ENCODE data around the gene PIH1D1.
"Not testable (repeated sequence)": the region's sequence is repeated elsewhere in the genome, so short reads cannot be mapped to it uniquely, and the experiment has no call there.

- not testable (repeated sequence) for TF ChIP-seq CTCF (conservative IDR thresholded peaks at IDR 0.05; ENCODE audit: low read length); EZH2phosphoT487 (IDR thresholded peaks at IDR 0.05; ENCODE audit: borderline replicate concordance)
Measured at GRCh38 chr19:49473501-49473867, 21.9 kb upstream of the PIH1D1 start.

Data from Loucy (cell line).